Activated CD4-positive, alpha-beta T cell treated with anti-CD3 and anti-CD28 coated beads for 4 hours (primary cell): ENCODE measurements around the gene KLK15.

Source experiments
- DNase-seq, 2 donors: peaks; one replicate each; pipeline ENCODE4 v3.0.0-alpha.2; 2020

KLK15 gene

GRCh38 chr19:50833117-50833801 is at the start of gene KLK15:
KLK15 (minus strand) TSS chr19:50833574; CDS start chr19:50831492, 2,082 bp downstream.
- no peak for DNase-seq

GRCh38 chr19:50882188-50882587 is 48.8 kb upstream of the KLK15 start:
- no peak for DNase-seq

GRCh38 chr19:50880241-50880640 is 46.9 kb upstream of the KLK15 start:
- no peak for DNase-seq

GRCh38 chr19:50878851-50879250 is 45.5 kb upstream of the KLK15 start:
- no peak for DNase-seq

GRCh38 chr19:50877338-50877737 is 44.0 kb upstream of the KLK15 start:
- DNase-seq = no peak

- DNase-seq = no peak
Observed at GRCh38 chr19:50876456-50876855, 43.1 kb upstream of the KLK15 start.

- no peak for DNase-seq
Observed at GRCh38 chr19:50875795-50876422, 42.5 kb upstream of the KLK15 start.

GRCh38 chr19:50874211-50874610 is 40.8 kb upstream of the KLK15 start:
- no peak for DNase-seq

- DNase-seq = no peak
Observed at GRCh38 chr19:50873056-50873455, 39.7 kb upstream of the KLK15 start, which contains the start of gene KLK2. KLK2 (plus strand) TSS chr19:50873439; CDS start chr19:50873474, 35 bp downstream.

- no peak for DNase-seq
Observed at GRCh38 chr19:50870417-50871089, 37.2 kb upstream of the KLK15 start.

GRCh38 chr19:50869479-50869878 is 36.1 kb upstream of the KLK15 start:
- DNase-seq = no peak

GRCh38 chr19:50861496-50862286 is 28.3 kb upstream of the KLK15 start:
- no peak for DNase-seq

- DNase-seq = no peak
Observed at GRCh38 chr19:50861010-50861409, 27.6 kb upstream of the KLK15 start.

GRCh38 chr19:50859849-50860248 is 26.5 kb upstream of the KLK15 start:
- no peak for DNase-seq

GRCh38 chr19:50858886-50859285 is 25.5 kb upstream of the KLK15 start:
- DNase-seq = no peak

- DNase-seq = no peak
Observed at GRCh38 chr19:50857366-50857765, 24.0 kb upstream of the KLK15 start.

GRCh38 chr19:50854636-50855410 is 21.4 kb upstream of the KLK15 start, which contains the start of gene KLK3:
KLK3 (plus strand) TSS chr19:50854915; CDS start chr19:50854956, 41 bp downstream.
- DNase-seq = no peak

- no peak for DNase-seq
Observed at GRCh38 chr19:50851620-50852019, 18.2 kb upstream of the KLK15 start.

GRCh38 chr19:50850738-50851137 is 17.4 kb upstream of the KLK15 start:
- no peak for DNase-seq

GRCh38 chr19:50844296-50844935 is 11.0 kb upstream of the KLK15 start:
- no peak for DNase-seq

GRCh38 chr19:50843701-50844221 is 10.4 kb upstream of the KLK15 start:
- DNase-seq = no peak
